IMR-90 (cell line): ENCODE measurements around the gene MIER2. TPM values are rescaled to one million over a fixed set of nuclear protein-coding genes. Genes with fewer than 3 reads are reported as not detected.

ENCODE experiments used
- ATAC-seq: fragments of 200-7000 bp; cut with Tn5 transposase; 2 replicates; pipeline ENCODE4 v1.9.1; 2020; ENCODE audit warnings: low read depth, mild to moderate bottlenecking, moderate library complexity
- BruUV-seq: library from RNA; stranded (reverse); fragments of 400-500 nt; replicated peaks from 2 replicates; lab custom pipeline; 2021; lab: Mats Ljungman, UMichigan
- CTCF ChIA-PET: fragments of 300-600 bp; formaldehyde crosslinking; extraction: SDS; loops from one replicate; lab custom pipeline; 2021; ENCODE audit warnings: antibody characterized with exemption; lab: Yijun Ruan, JAX
- POLR2A ChIA-PET: fragments of 300-600 bp; sonication (Branson Sonifier 250); formaldehyde crosslinking; loops from one replicate; lab custom pipeline; 2022; ENCODE audit warnings: antibody characterized with exemption; ENCODE audit not compliant: unreplicated experiment; lab: Charles Lee
- DNase-seq: peaks from one replicate; pipeline ENCODE4 v3.0.0; 2013
- H2AFZ ChIP-seq: replicated peaks from 2 replicates; pipeline ENCODE3; 2013; ENCODE audit warnings: low read length, mild to moderate bottlenecking; ENCODE audit not compliant: poor library complexity
- H2AK5ac ChIP-seq: 2 replicates; pipeline ENCODE4 v1.6.1; 2013; ENCODE audit warnings: low read depth, low read length, inconsistent platforms
- H2AK9ac ChIP-seq: replicated peaks from 2 replicates; pipeline ENCODE3; 2013; ENCODE audit warnings: mild to moderate bottlenecking, low read depth, low read length, moderate library complexity; ENCODE audit not compliant: poor library complexity
- H2BK120ac ChIP-seq: 2 replicates; pipeline ENCODE4 v1.6.1; 2013; ENCODE audit warnings: low read depth, low read length, inconsistent platforms
- H2BK15ac ChIP-seq: 3 replicates; pipeline ENCODE4 v1.6.1; 2013; ENCODE audit warnings: low read depth, low read length, inconsistent platforms
- H2BK20ac ChIP-seq: 2 replicates; pipeline ENCODE4 v1.6.1; 2013; ENCODE audit warnings: low read depth, mild to moderate bottlenecking, inconsistent platforms, low read length, moderate library complexity
- H2BK5ac ChIP-seq: 2 replicates; pipeline ENCODE4 v1.6.1; 2013; ENCODE audit warnings: mild to moderate bottlenecking, low read depth, low read length, inconsistent platforms; ENCODE audit not compliant: poor library complexity, severe bottlenecking
- H3K14ac ChIP-seq: replicated peaks from 2 replicates; pipeline ENCODE4 v1.6.1; 2013; ENCODE audit warnings: low read depth, low read length, inconsistent platforms
- H3K18ac ChIP-seq: 2 replicates; pipeline ENCODE4 v1.6.1; 2013; ENCODE audit warnings: low read depth, low read length, control low read depth
- H3K23ac ChIP-seq: 2 replicates; pipeline ENCODE4 v1.6.1; 2013; ENCODE audit warnings: low read depth, low read length, inconsistent platforms
- H3K27ac ChIP-seq: 2 replicates; pipeline ENCODE4 v1.5.1; 2013; ENCODE audit warnings: mild to moderate bottlenecking, control low read depth, low read length; ENCODE audit not compliant: insufficient read depth
- H3K27me3 ChIP-seq: 2 replicates; pipeline ENCODE4 v1.6.1; 2013; ENCODE audit warnings: low read length; ENCODE audit not compliant: control insufficient read depth, insufficient read depth
- H3K36me3 ChIP-seq: 2 replicates; pipeline ENCODE4 v1.6.1; 2013; ENCODE audit warnings: low read length, mixed read lengths; ENCODE audit not compliant: control insufficient read depth, insufficient read depth
- H3K4ac ChIP-seq: 2 replicates; pipeline ENCODE4 v1.6.1; 2013; ENCODE audit warnings: low read depth, low read length, inconsistent platforms
- H3K4me1 ChIP-seq: 2 replicates; pipeline ENCODE4 v1.6.1; 2013; ENCODE audit warnings: low read length, mixed read lengths; ENCODE audit not compliant: control insufficient read depth, insufficient read depth
- H3K4me2 ChIP-seq: 2 replicates; pipeline ENCODE4 v1.6.1; 2013; ENCODE audit warnings: low read depth, mild to moderate bottlenecking, control low read depth, low read length, moderate library complexity
- H3K4me3 ChIP-seq: 2 replicates; pipeline ENCODE4 v1.5.1; 2013; ENCODE audit warnings: low read depth, mild to moderate bottlenecking, control low read depth, low read length, moderate library complexity; ENCODE audit not compliant: insufficient read depth
- H3K56ac ChIP-seq: 2 replicates; pipeline ENCODE4 v1.6.1; 2013; ENCODE audit warnings: low read length, inconsistent platforms; ENCODE audit not compliant: insufficient read depth; ENCODE audit errors: extremely low read depth
- H3K79me1 ChIP-seq, 2 experiments: 2 replicates each; pipeline ENCODE4 v1.6.1; 2013; ENCODE audit warnings: low read length in 2 of 2, inconsistent platforms in 1 of 2, low read depth in 1 of 2
- H3K9ac ChIP-seq: 2 replicates; pipeline ENCODE4 v1.6.1; 2013; ENCODE audit warnings: low read depth, low read length, control low read depth
- H3K9me1 ChIP-seq: 2 replicates; pipeline ENCODE4 v1.6.1; 2013; ENCODE audit warnings: low read length, inconsistent platforms; ENCODE audit not compliant: insufficient read depth
- H3K9me3 ChIP-seq: 2 replicates; pipeline ENCODE4 v1.6.1; 2013; ENCODE audit warnings: low read length; ENCODE audit not compliant: control insufficient read depth, insufficient read depth
- H4K20me1 ChIP-seq: 2 replicates; pipeline ENCODE4 v1.6.1; 2013; ENCODE audit warnings: low read length, inconsistent platforms; ENCODE audit not compliant: insufficient read depth
- H4K5ac ChIP-seq: 2 replicates; pipeline ENCODE4 v1.6.1; 2013; ENCODE audit warnings: mild to moderate bottlenecking, low read depth, low read length, control low read depth
- H4K8ac ChIP-seq, 2 experiments: 2 replicates each; pipeline ENCODE4 v1.6.1; 2013; ENCODE audit warnings: low read depth in 2 of 2, low read length in 2 of 2, control low read depth in 1 of 2, inconsistent platforms in 1 of 2
- H4K91ac ChIP-seq: 2 replicates; pipeline ENCODE4 v1.6.1; 2013; ENCODE audit warnings: low read depth, low read length, inconsistent platforms; ENCODE audit not compliant: insufficient read depth
- CEBPB ChIP-seq: IDR thresholded peaks from 2 replicates; pipeline ENCODE4 v1.6.1; 2012; ENCODE audit warnings: low read depth, low read length, improper control_type of control experiment
- WGBS, 2 experiments: methylation state at CpG; one replicate each; pipeline versions ENCODE4 v1.1.5 to v1.1.7; 2013; ENCODE audit warnings: missing lambda C conversion rate in 2 of 2; ENCODE audit not compliant: insufficient read length in 1 of 2; ENCODE audit errors: extremely low coverage in 2 of 2; 5-methylcytosine and 5-hydroxymethylcytosine counted together
- dilution Hi-C: fragments of 300-500 bp; cut with HindIII; formaldehyde crosslinking; loops from one replicate; pipeline ENCODE4 v1.14.3; 2018; ENCODE audit warnings: low sequenced_read_pairs; ENCODE audit not compliant: unreplicated experiment
- in situ Hi-C: fragments of 300-500 bp; cut with MboI; formaldehyde crosslinking; loops from 3 replicates; pipeline ENCODE4 v1.14.3; 2019; ENCODE audit warnings: low sequenced_read_pairs, inconsistent platforms, mixed read lengths
- intact Hi-C: fragments of 100-400 bp; cut with micrococcal nuclease; formaldehyde crosslinking; loops from 2 replicates; pipeline ENCODE4 v1.10.0; 2022
- polyA plus RNA-seq, 3 experiments: library from polyadenylated mRNA; depleted of rRNA; stranded (reverse); fragments of >200 nt; gene quantifications; 2 replicates each; pipeline ENCODE4 v1.2.3, GENCODE V29; 2012; ENCODE audit warnings: low replicate concordance in 1 of 3
- total RNA-seq: library from RNA; depleted of rRNA; stranded (reverse); fragments of >200 nt; gene quantifications from 2 replicates; pipeline ENCODE4 v1.2.3, GENCODE V29; 2012

The MIER2 gene
- total and polyA plus RNA-seq, 2 of the 4 experiments (the other 2 are of a cell fraction): 28.0 to 28.4 TPM

GRCh38 chr19:322616-323015 lies 22.0 kb downstream of the MIER2 start:
- Histone ChIP-seq H4K8ac (no peak overlapping the region), H2AK5ac (no peak overlapping the region), H3K36me3 (peaks cover 73% of the 10 kb centered on the region)

More at GRCh38 chr19:322616-323015, 22.0 kb downstream of the MIER2 start:
- Histone ChIP-seq H3K14ac (no peak overlapping the region), H3K23ac (no peak overlapping the region), H3K9me3 (peaks cover 7% of the 10 kb centered on the region; the same call in 1 of the 2 replicates), H2BK20ac (no peak overlapping the region), H3K9me1 (peaks cover 15% of the 10 kb centered on the region), H2BK15ac (no peak overlapping the region), H3K56ac (no peak overlapping the region), H3K4me2 (no peak overlapping the region), H3K9ac (no peak overlapping the region), H3K18ac (no peak overlapping the region), H3K27me3 (no peaks in the 10 kb centered on the region), H2AFZ (no peak overlapping the region), H4K20me1 (peaks cover 45% of the 10 kb centered on the region), H4K5ac (no peak overlapping the region), H3K4ac (no peak overlapping the region), H4K91ac (no peak overlapping the region), H2AK9ac (no peak overlapping the region), H3K4me1 (no peaks in the 10 kb centered on the region), H2BK5ac (no peak overlapping the region), H2BK120ac (no peak overlapping the region), H3K79me1 (peaks cover 27 to 65% of the 10 kb centered on the region in 2 experiments), H3K27ac (no peak overlapping the region), H3K4me3 (no peak overlapping the region)
- dilution Hi-C loops (no loop called here), intact Hi-C loops (no loop called here), in situ Hi-C loops (no loop called here)
- no peak for DNase-seq
- CTCF ChIA-PET: no interaction called here
- ATAC-seq: no peak
- POLR2A ChIA-PET: no interaction called here
- WGBS, 2 experiments: 100% methylated on average over 4 of the region's 13 CpGs; no CpG with 5 or more reads in 1 of the 2 experiments
- BruUV-seq: no TSS peak
- TF ChIP-seq CEBPB: no peak
